Measurements from ENCODE around the gene ZNF654.
A peak's percentile ranks its signal among the peaks of the same experiment; 100 is the strongest.
"Not testable (repeated sequence)": the region's sequence is repeated elsewhere in the genome, so short reads cannot be mapped to it uniquely, and the experiment has no call there.

Gene ZNF654

GRCh38 chr3:88059380-88060170, 520 bp downstream of the ZNF654 start:
- DNase-seq (ENCODE audit: low read depth in 3 of 3, low spot score in 1 of 3): no peak

DNA sequence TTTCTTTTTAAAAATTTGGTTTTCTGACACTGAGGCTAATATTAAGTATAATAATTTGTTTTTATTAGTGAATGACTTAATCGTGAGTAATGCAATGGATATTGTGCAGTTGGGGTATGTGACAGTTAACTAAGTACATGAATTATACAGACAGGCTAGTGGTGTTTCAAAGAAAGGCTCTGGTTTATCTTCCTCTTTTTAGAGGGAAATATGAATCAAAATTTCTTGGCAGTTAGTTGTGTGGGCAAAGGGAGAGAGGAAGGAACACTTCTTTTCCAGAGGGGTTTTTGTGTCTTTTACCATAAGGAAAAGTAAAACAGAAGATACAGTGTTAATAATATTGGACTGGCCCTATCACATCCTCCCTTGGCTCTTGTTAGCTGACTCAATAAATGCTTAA, 2.7 kb downstream of the ZNF654 start:
- DNase-seq (ENCODE audit: low read depth in 3 of 3, low spot score in 1 of 3): no peak

GRCh38 chr3:88075072-88075471, 16.0 kb downstream of the ZNF654 start:
- no peak for DNase-seq (ENCODE audit: low read depth in 3 of 3, low spot score in 1 of 3)

- no peak for DNase-seq (ENCODE audit: low read depth in 3 of 3, low spot score in 1 of 3)
Measured at GRCh38 chr3:88075497-88075896, 16.4 kb downstream of the ZNF654 start.

DNA sequence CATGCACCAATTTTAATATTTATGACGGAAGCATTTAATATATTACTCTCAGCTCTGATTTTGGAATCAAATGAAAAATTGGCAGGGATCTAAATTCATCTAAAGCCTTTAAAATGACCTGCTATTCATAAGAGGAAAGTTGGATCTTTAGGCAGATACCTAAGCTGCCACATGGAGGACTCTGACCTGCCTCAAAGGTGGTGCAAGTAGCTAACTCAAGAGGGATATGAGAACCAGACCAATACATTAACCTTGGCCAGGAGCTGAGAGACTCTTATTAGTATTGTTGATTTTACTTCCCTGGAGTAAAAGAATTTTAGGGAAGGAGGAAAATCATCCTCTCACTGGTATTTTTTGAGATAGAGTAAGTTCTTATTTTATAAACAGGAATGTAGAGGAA, 17.7 kb downstream of the ZNF654 start:
- DNase-seq (ENCODE audit: low read depth in 3 of 3, low spot score in 1 of 3): no peak

- no peak for DNase-seq (ENCODE audit: low read depth in 3 of 3, low spot score in 1 of 3)
Measured at GRCh38 chr3:88078932-88079331, 19.9 kb downstream of the ZNF654 start.

DNA sequence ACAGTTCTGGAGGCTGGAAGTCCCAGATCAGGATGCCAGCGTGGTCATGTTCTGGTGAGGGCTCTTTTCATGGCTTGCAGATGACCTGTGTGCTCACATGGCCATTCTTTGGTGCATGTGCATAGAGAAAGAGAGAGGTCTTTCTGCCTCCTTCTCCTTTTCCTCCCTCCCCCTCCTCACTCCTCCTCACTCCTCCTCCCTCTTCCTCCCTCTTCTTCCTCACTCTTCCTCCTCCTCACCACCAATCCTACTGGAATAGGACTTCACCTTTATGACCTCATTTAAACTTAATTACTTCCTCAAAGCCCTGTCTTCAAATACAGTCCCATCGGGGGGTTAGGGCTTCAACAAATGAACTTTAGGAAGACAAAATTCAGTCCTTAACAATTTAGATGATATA, 23.8 kb downstream of the ZNF654 start:
- DNase-seq (ENCODE audit: low read depth in 3 of 3, low spot score in 1 of 3): no peak

- DNase-seq (ENCODE audit: low read depth in 3 of 3, low spot score in 1 of 3): no peak
Measured at GRCh38 chr3:88084097-88084501, 25.0 kb downstream of the ZNF654 start.

DNA sequence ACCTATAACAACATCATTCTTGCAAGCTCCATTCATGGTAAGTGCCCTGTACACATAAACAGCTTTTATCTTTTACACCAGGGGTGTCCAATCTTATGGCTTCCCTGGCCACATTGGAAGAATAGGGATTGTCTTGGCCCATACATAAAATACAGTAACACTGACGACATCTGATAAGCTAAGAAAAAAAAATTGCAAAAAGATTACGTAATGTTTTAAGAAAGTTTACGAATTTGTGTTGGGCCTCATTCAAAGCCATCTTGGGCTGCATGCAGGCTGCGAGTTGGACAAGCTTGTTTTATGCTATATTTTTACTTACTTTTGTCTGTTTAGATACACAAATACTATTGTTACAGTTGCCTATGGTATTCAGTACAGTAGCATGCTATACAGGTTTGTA, 31.6 kb downstream of the ZNF654 start:
- no peak for DNase-seq (ENCODE audit: low read depth in 3 of 3, low spot score in 1 of 3)

DNA sequence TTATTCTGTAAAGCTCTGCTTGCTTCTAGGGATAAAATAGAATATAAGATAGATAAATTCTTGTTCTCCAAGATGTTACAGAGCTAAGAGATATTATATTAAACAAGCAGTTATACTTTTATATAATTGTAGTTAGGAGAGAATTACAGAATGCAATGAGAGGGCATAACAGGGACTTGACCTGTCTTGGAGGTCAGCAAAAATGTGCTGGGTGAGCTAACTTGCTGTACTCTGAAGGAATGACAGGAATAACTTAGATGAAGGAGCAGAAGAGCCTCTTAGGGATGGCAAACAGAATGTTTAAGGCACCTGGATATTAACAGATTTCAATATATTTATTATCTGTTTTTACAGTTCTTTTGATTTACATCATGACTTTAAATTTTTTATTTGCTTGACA, 33.2 kb downstream of the ZNF654 start:
- DNase-seq (ENCODE audit: low read depth in 3 of 3, low spot score in 1 of 3): no peak

GRCh38 chr3:88093266-88093665, 34.2 kb downstream of the ZNF654 start:
- no peak for DNase-seq (ENCODE audit: low read depth in 3 of 3, low spot score in 1 of 3)

DNA sequence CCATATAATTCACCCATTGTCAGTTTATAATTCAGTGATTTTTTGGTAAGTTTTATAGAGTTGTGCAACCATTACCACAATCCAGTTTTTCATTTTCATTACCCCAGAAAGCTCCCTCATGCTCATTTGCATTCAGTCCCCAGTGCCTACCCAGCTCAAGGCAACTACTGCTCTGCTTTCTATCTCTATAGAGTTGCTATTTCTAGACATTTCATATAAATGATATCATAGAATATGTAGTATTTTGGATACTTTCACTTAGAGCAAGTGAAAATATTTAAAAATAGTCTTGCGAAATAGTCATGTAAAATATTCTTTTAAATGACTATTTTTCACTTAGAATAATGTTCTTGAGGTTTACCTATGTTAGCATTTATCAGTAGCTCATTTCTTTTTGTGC, 42.1 kb downstream of the ZNF654 start:
- DNase-seq (ENCODE audit: low read depth in 3 of 3, low spot score in 1 of 3): no peak

DNA sequence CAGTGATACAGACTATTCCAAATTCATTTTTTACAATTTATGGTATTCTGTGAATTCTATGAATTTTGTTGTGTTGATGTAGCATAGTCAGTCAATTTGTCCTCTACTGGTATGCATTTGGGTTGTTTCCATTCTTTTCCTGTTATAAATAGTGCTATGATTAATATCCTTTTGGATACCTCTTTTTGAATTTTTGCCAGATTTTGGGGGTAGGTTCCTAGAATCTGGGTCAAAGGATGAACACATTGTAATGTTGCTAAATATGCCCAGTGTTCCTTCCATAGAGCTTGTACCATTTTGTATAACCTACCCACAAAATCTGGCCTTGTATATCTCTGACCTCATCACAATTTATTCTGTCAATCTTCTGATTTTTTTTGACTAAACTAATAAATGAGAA, 46.3 kb downstream of the ZNF654 start:
- no peak for DNase-seq (ENCODE audit: low read depth in 3 of 3, low spot score in 1 of 3)

DNA sequence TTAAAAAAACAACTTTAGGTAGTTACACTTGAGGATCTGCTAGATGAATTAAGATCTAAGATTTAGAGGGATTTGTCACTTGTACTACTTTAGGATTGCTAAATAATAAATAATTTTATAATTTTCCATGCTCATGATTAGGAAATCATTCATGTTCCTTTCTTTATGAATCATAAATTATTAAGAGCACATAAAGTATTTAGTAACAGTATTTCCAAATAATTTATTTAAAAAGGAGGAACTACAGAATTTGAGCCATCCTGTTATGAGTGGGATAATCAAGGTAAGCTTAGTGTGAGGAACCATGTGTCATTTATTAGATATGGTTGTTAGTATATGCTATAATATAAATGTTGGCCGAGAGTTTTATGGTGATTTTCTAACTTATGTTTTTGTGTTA, 53.2 kb downstream of the ZNF654 start:
- DNase-seq (ENCODE audit: low read depth in 3 of 3, low spot score in 1 of 3): no peak

GRCh38 chr3:88113311-88114162, 54.5 kb downstream of the ZNF654 start:
- peak; percentile 2 to 24 (median 10) for DNase-seq (ENCODE audit: low read depth in 3 of 3, low spot score in 1 of 3)

- DNase-seq (ENCODE audit: low read depth in 3 of 3, low spot score in 1 of 3): no peak
Measured at GRCh38 chr3:88114878-88115549, 56.0 kb downstream of the ZNF654 start.

GRCh38 chr3:88117683-88118082, 58.6 kb downstream of the ZNF654 start:
- no peak for DNase-seq (ENCODE audit: low read depth in 3 of 3, low spot score in 1 of 3)

DNA sequence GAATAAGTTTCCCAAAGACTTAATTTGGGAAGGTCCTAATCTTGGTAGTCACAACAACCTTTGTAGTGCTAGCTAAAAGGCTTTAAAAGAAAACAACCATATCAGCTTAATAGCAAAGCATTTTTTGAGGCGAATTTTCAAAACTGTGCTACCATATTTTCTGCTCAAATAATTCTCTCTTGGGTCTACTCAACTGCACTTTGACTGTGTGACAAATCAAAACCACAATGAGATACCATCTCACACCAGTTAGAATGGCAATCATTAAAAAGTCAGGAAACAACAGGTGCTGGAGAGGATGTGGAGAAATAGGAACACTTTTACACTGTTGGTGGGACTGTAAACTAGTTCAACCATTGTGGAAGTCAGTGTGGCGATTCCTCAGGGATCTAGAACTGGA, 59.5 kb downstream of the ZNF654 start:
- DNase-seq (ENCODE audit: low read depth in 3 of 3, low spot score in 1 of 3): not testable (repeated sequence)

- no peak for DNase-seq (ENCODE audit: low read depth in 3 of 3, low spot score in 1 of 3)
Measured at GRCh38 chr3:88123526-88123925, 64.5 kb downstream of the ZNF654 start.

- no peak for DNase-seq (ENCODE audit: low read depth in 3 of 3, low spot score in 1 of 3)
Measured at GRCh38 chr3:88131695-88132094, 72.6 kb downstream of the ZNF654 start.

- DNase-seq (ENCODE audit: low read depth in 3 of 3, low spot score in 1 of 3): no peak
Measured at GRCh38 chr3:88132894-88133293, 73.8 kb downstream of the ZNF654 start.

- no peak for DNase-seq (ENCODE audit: low read depth in 3 of 3, low spot score in 1 of 3)
Measured at GRCh38 chr3:88133711-88134263, 74.7 kb downstream of the ZNF654 start.
